Mesodermal cell (in vitro differentiated cells): ENCODE data around the gene SFSWAP.
A peak's percentile ranks its signal among the peaks of the same experiment; 100 is the strongest.
"Not testable (repeated sequence)": the region's sequence is repeated elsewhere in the genome, so short reads cannot be mapped to it uniquely, and the experiment has no call there.

Source experiments
- H3K27ac ChIP-seq: 2 replicates; pipeline ENCODE4 v1.7.0; 2013; ENCODE audit warnings: mild to moderate bottlenecking, low read depth, low read length, moderate library complexity; ENCODE audit not compliant: severe bottlenecking
- H3K36me3 ChIP-seq: 2 replicates; pipeline ENCODE4 v1.7.1; 2013; ENCODE audit warnings: mild to moderate bottlenecking, low read length, moderate library complexity; ENCODE audit not compliant: control insufficient read depth, insufficient read depth
- H3K4me1 ChIP-seq: one replicate; pipeline ENCODE4 v1.7.1; 2013; ENCODE audit warnings: mild to moderate bottlenecking, low read length; ENCODE audit not compliant: insufficient read depth, control insufficient read depth, poor library complexity, severe bottlenecking
- H3K4me3 ChIP-seq: 2 replicates; pipeline ENCODE4 v1.7.0; 2013; ENCODE audit warnings: low read length, control low read depth, mild to moderate bottlenecking; ENCODE audit not compliant: insufficient read depth, poor library complexity, severe bottlenecking; ENCODE audit errors: extremely low read depth
- H3K9me3 ChIP-seq: 2 replicates; pipeline ENCODE4 v1.7.1; 2013; ENCODE audit warnings: mild to moderate bottlenecking, low read length, moderate library complexity; ENCODE audit not compliant: control insufficient read depth
- WGBS, 2 experiments: methylation state at CpG; one replicate each; pipeline ENCODE4 v1.1.5; 2013; ENCODE audit warnings: missing lambda C conversion rate in 2 of 2; ENCODE audit not compliant: insufficient coverage in 2 of 2; 5-methylcytosine and 5-hydroxymethylcytosine counted together

SFSWAP gene

GRCh38 chr12:131737150-131737827, 26.4 kb downstream of the SFSWAP start:
- 77 to 82% methylated on average over 19 of the region's 21 CpGs for WGBS, 2 experiments
- Histone ChIP-seq H3K27ac (peak overlapping the region; percentile 36), H3K4me1 (peaks cover 10% of the 10 kb centered on the region), H3K9me3 (peaks cover 7% of the 10 kb centered on the region), H3K4me3 (no peak overlapping the region), H3K36me3 (peaks cover 74% of the 10 kb centered on the region)

DNA sequence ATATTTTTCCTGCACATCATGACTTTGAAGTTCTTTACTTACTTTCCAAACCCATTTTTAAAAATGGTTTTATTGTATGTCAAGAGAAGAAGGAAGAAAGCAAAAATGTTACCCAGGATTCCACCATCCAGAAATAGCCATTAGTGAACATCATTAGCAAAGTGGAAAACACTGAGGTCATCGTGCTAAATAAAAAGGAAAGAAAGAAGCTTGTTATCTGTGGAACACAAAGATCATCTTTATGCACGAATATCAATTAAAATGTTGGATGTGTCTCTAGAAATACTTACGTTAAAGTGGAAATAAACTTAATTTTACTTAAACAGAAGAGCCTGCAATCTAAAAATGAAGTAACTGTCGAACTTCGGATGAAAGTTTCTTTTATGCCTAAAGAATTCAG, 27.3 kb downstream of the SFSWAP start:
- Histone ChIP-seq H3K9me3 (peaks cover 16% of the 10 kb centered on the region), H3K27ac (no peak overlapping the region), H3K4me1 (peaks cover 10% of the 10 kb centered on the region), H3K4me3 (no peak overlapping the region), H3K36me3 (peaks cover 74% of the 10 kb centered on the region)
- WGBS, 2 experiments = 79 to 100% methylated on average over 2 of the region's 5 CpGs

DNA sequence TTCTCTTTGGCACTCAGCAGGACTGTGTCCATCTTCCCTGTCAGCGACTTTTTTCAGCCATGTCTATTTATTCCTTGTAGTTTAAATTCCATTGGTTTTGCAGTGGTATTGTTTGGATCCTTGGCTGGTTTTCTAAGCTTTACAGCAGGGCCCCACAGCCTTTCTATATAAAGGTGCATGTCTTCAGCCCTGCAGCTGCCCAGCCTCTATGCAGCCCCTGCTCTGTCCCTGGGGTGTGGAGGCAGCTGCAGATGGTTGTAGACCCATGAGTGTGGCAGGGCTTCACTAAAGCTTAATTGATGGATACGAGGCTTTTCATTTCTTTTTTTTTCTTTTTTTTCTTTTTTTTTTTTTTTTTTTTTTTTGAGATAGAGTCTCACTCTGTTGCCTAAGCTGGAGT, 29.7 kb downstream of the SFSWAP start:
- Histone ChIP-seq H3K27ac (no peak overlapping the region), H3K4me1 (peaks cover 10% of the 10 kb centered on the region), H3K36me3 (peaks cover 74% of the 10 kb centered on the region), H3K9me3 (peaks cover 35% of the 10 kb centered on the region), H3K4me3 (no peak overlapping the region)
- WGBS, 2 experiments = no CpG with 5 or more reads among the region's 2 CpGs

DNA sequence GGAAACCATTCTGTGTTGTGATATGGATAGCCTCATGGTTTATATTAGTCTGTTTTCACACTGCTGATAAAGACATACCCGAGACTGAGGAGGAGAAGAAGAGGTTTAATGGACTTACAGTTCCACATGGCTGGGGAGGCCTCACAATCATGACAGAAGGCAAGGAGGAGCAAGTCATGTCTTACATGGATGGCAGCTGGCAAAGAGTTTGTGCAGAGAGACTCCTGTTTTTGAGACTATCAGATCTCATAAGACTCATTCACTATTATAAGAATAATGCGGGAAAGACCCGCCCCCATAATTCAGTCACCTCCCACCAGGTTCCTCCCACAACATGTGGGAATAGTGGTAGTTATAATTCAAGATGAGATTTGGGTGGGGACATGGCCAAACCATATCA, 31.9 kb downstream of the SFSWAP start:
- 100% methylated on average over 1 of the region's 3 CpGs for WGBS, 2 experiments
- Histone ChIP-seq H3K36me3 (peaks cover 84% of the 10 kb centered on the region), H3K9me3 (peaks cover 35% of the 10 kb centered on the region)
- H3K4me1 ChIP-seq, H3K4me3 ChIP-seq, H3K27ac ChIP-seq: not testable (repeated sequence)

- peaks cover 86% of the 10 kb centered on the region for H3K36me3 ChIP-seq
- peaks cover 35% of the 10 kb centered on the region for H3K9me3 ChIP-seq
- not testable (repeated sequence) for H3K27ac ChIP-seq, H3K4me1 ChIP-seq, H3K4me3 ChIP-seq
- WGBS, 2 experiments = 95 to 98% methylated on average over 7 to 8 of the region's 8 CpGs
Measured at GRCh38 chr12:131743410-131743809, 32.5 kb downstream of the SFSWAP start.

DNA sequence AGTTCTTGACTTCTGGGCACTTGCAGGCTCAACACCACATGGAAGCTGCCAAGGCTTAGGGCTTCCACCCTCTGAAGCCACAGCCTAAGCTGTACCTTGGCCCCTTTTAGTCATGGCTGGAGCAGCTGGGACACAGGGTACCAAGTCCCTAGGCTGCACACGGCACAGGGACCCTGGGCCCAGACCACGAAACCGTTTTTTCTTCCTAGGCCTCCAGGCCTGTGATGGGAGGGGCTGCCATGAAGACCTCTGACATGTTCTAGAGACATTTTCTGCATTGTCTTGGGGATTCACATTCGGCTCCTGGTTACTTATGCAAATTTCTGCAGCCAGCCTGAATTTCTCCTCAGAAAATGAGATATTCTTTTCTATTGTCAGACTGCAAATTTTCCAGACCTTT, 33.0 kb downstream of the SFSWAP start:
- not testable (repeated sequence) for H3K4me3 ChIP-seq, H3K4me1 ChIP-seq, H3K27ac ChIP-seq
- peaks cover 35% of the 10 kb centered on the region for H3K9me3 ChIP-seq
- peaks cover 89% of the 10 kb centered on the region for H3K36me3 ChIP-seq
- 95% methylated on average over 4 of the region's 4 CpGs for WGBS, 2 experiments

- not testable (repeated sequence) for H3K27ac ChIP-seq, H3K4me3 ChIP-seq, H3K4me1 ChIP-seq
- H3K9me3 ChIP-seq = peaks cover 35% of the 10 kb centered on the region
- no CpG with 5 or more reads among the region's 1 CpG for WGBS, 2 experiments
- peaks cover 92% of the 10 kb centered on the region for H3K36me3 ChIP-seq
Measured at GRCh38 chr12:131744675-131745074, 33.8 kb downstream of the SFSWAP start.

DNA sequence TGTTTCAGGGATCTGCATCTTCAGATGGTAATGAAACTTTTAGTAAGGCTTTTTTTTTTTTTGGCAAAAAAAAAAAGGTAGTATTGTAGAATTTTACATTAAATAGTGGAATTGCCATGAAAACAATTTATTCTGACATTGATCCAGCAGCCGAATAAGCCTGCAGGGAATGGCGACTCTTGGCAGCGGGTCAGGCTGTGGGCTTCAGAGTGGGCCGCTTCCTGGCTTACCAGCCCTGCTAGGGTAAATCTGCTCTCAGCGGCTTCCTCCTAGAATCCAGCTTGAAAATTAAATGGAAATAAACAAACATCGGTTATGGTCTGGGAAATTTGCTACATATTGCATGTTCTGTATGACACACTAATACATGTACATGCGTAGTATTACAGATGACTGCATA, 34.8 kb downstream of the SFSWAP start:
- peaks cover 92% of the 10 kb centered on the region for H3K36me3 ChIP-seq
- 96 to 100% methylated on average over 4 to 7 of the region's 7 CpGs for WGBS, 2 experiments
- H3K27ac ChIP-seq = no peak overlapping the region
- H3K4me1 ChIP-seq = no peaks in the 10 kb centered on the region
- H3K9me3 ChIP-seq = peaks cover 35% of the 10 kb centered on the region
- H3K4me3 ChIP-seq = no peak overlapping the region

- peaks cover 90% of the 10 kb centered on the region for H3K36me3 ChIP-seq
- H3K27ac ChIP-seq = peak overlapping the region; percentile 5
- no peaks in the 10 kb centered on the region for H3K4me1 ChIP-seq
- H3K4me3 ChIP-seq = no peak overlapping the region
- 93 to 97% methylated on average over 9 to 12 of the region's 12 CpGs for WGBS, 2 experiments
- H3K9me3 ChIP-seq = peaks cover 26% of the 10 kb centered on the region
Measured at GRCh38 chr12:131747276-131748177, 36.6 kb downstream of the SFSWAP start.

DNA sequence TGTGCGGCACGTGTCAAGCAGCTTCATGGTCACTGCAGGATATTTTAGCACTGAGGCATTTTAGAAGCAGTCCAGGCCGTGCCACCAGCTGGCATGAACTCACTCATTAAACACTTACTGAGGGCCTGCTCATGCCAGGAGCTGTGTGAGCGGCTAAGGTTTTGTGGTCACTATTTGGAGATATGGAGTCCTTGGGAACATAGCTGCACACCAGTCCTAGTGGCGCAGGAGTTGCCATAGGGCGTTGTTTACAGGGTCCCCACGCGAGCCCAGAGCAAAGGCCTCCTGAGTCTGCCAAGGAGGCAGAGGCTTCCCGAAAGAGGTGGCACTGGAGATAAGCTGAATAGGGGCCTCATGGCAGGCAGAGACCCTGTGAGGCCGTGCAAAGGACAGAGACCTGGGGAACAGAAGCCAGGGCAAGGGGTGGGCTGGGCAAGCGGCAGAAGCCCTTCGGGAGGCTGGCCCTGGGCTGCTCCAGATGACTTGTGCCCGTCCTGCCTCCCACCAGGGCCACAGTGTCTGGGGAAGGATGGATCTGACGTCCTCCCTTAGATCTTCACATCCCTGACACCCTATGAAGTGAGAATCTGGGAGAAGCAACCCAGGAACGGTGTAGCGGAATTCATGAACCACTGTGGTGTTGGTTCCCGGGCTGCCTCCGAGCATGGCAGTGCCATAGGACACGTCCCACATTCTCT, 38.9 kb downstream of the SFSWAP start:
- Histone ChIP-seq H3K9me3 (peaks cover 3% of the 10 kb centered on the region), H3K4me3 (no peak overlapping the region), H3K4me1 (no peaks in the 10 kb centered on the region), H3K36me3 (peaks cover 88% of the 10 kb centered on the region), H3K27ac (no peak overlapping the region)
- 90 to 98% methylated on average over 17 of the region's 19 CpGs for WGBS, 2 experiments
